DMS153 treated with DMSO at 0.1 percent for 48 hours (cell line): ENCODE data around the gene ZNF556.
"Not testable (repeated sequence)": the region's sequence is repeated elsewhere in the genome, so short reads cannot be mapped to it uniquely, and the experiment has no call there.

Experiments used
- DNase-seq: peaks from one replicate; lab custom pipeline; 2025; ENCODE audit not compliant: unreplicated experiment; lab: John Stamatoyannopoulos, UW

The ZNF556 gene

DNA sequence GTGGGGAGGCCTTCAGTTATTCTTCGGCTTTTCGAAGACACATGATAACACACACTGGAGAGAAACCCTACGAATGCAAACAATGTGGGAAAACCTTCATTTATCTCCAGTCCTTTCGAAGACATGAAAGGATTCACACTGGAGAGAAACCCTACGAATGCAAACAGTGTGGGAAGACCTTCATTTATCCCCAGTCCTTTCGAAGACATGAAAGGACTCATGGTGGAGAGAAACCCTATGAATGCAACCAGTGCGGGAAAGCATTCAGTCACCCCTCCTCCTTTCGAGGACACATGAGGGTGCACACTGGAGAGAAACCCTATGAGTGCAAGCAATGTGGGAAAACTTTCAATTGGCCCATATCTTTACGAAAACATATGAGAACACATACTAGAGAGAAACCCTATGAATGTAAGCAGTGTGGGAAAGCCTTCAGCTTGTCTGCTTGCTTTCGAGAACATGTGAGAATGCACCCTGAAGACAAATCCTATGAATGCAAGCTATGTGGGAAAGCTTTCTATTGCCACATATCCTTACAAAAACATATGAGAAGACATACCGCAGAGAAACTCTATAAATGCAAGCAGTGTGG, 14.0 kb upstream of the ZNF556 start:
- DNase-seq = no peak

DNA sequence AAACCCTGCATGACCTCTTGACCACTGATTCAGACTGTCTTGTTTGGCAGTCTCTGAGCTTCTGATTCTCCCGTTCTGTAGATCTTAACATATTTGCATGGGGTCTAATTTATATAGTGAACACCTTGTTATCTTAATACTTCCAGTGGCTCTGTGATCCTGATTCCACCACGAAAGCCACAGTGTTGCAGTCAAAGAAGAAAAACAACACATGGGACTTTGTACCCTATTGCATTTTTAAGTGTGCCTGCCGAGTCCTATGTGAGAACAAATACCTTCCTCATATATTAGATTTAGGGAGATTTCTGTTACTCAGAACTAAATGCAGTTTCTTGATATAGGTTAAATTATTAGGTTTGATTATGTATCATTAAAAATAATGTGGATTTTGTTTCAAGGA, 12.3 kb upstream of the ZNF556 start:
- DNase-seq = no peak

DNA sequence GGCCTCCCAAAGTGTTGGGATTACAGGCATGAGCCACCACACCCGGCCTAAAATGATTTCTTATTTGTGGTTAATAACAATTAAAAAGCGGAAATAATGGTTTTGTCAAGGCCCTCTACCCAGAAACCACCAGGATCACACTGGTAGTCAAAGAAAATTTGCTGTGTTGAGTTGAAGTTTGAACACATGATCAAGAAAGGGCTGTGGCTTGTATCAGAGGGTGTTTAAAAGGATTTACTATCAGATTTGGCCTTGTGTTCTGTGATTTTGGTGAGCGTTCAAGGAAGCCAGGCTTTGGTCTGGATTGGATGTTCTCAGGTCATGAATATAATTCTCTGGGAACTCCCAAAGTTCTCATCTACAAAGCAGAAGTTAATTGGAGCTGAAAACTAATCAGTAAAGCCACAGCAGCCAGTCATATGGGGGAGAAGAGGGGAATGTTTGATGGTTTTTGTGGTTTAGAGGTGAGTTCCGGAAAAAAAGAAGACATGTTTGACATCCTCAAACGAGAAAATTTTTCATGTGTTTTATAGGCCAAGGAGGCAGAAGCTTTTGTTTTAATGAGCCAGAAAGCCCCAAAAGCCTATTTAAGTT, 10.6 kb upstream of the ZNF556 start:
- DNase-seq = no peak

DNA sequence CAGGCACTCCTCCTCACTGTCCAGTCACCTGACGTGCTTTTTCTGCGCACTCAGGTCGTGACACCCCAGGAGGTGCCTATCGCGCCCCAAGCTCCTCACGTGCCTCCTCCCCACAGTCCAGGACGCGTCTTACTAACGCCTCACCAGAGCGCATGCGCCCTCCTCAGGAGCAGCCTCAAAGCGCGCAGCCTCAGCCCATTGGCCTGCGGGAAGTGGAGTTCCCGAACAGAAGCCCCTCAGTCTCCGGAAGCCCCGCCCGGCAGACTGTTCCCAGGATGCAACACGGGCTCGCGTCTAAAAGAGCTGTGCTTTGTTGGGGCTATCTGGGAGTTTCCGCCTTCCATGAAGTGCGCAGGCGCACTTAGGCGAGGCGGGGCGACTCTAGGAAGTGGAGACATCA, 8.3 kb upstream of the ZNF556 start:
- no peak for DNase-seq

DNA sequence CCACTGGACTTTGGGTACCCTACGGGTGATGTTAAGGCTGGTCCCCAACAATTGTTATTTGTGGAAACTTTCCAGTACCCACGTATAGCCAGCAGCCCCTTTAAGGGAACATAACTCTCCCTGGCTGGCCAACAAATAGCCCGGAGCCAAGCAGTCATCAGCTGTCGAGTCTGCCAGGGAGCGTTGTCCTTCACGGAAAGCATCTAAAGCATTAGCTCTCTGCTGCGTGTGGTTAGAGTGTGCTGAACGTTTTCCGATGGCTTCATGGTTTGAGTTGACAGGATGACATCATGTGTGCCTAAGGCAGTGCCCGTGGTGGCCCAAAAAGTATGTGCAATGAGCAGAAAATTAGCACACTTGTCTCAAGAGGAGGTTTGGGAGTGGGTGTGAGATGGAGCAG, 3.3 kb upstream of the ZNF556 start:
- no peak for DNase-seq

DNA sequence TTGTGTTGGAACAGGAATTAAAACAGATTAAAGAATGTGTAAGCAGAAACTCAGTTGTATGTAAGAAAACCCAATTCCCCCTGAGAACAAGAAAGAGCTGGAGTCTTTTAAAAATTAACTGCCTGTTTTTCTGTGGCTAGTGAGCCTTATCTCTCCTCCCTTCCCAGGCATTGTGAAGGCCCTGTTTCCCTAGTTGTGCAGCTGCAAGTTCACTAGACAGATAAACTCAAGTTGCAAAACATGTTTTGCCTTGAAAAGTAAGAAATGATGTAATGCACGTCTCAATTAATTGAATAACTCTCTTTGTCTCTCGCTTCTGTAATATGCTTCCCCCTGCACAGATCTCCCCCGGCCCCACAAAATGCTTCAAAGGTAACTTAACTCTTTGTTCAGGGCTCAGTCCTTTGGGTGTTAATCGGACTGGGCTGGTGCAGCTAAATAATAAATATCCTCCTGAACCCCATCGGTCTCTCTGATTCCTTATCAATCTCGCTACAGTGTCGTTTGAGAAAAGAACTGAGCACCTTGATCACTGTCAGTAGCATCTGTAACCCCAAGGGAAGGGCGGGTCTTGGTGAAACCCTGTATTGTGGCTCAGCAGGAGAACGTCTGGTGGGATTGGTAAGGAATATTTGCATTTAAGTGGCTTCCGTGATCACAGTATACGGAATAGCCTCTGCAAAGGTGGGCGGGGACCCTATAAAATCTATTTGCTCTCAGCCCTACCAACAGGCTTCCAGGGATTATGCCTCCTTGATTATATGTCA, 1.6 kb upstream of the ZNF556 start:
- DNase-seq = no peak

DNA sequence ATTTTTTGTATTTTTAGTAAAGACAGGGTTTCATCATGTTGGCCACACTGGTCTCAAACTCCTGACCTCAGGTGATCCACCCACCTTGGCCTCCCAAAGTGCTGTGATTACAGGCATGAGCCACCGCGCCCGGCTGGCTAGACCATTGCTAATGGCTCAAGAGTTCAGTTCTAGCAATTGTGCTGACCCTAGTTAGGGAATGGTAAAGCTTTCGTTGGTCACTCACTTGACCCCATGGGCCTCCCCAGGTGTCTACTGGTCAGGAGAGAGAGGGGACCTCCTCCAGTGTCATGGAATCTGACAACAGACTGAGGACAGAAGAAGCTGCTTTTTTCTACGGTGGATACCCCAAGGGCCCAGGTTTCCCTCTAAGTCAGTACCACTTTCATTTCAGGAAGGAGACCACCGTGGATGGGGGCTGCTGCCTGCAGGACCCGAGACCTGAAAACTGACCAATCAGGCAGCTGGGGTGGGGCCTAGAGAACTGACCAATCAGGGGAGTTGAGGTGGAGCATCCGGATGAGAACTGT, 575 bp upstream of the ZNF556 start:
- no peak for DNase-seq

DNA sequence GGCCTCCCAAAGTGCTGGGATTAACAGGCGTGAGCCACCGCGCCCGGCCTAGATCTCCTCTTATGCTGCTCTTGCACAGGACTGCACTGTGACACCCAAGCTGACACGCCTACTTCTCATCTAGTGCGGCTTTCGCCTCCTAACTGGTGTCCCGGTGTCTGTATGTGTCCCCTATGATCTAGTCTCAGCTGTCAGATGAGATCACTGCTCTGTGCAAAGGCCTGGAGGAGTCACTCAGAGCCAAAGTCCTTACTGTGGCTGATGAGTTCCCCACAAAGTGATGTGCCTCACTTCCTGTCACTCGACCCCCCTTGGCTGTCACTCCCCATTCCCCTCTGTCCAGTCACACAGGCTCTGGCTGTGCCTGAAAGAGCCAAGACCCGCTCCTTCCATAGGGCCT, 2.5 kb downstream of the ZNF556 start:
- no peak for DNase-seq

DNA sequence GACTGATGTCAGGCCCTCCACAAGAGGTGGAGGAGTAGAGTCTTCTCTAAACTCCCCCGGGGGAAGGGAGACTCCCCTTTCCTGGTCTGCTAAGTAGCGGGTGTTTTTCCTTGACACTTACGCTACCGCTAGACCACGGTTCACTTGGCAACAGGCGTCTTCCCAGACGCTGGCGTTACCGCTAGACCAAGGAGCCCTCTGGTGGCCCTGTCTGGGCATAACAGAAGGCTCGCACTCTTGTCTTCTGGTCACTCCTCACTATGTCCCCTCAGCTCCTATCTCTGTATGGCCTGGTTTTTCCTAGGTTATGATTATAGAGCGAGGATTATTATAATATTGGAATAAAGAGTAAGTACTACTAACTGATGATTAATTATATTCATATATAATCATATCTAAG, 5.0 kb downstream of the ZNF556 start:
- not testable (repeated sequence) for DNase-seq

DNA sequence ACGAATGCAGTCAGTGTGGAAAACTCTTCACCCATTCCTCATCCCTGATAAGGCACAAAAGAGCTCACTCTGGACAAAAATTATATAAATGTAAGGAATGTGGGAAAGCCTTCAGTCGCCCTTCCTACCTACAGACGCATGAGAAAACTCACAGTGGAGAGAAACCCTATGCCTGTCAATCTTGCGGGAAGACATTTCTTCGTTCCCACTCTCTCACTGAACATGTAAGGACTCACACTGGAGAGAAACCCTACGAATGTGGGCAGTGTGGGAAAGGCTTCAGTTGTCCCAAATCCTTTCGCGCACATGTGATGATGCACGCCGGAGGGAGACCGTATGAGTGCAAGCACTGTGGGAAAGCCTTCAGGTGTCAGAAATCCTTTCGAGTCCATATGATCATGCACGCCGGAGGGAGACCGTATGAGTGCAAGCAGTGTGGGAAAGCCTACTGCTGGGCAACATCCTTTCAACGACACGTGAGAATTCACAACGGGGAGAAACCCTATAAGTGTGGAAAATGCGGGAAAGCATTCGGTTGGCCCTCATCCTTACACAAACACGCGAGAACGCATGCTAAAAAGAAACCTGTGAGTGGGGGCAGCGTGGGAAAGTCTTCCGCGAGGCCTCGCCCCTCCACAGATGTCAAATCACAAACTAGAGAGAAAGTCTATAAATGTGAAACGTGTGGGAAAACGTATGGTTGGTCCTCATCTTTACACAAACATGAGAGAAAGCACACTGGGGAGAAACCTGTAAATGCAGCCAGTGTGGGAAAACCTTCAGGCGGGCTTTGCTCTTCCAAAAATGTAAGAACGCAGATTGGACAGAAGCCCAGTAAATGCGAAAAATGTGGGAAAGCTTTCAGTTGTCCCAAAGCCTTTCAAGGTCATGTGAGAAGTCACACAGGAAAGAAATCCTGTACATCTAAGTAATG, 10.5 kb downstream of the ZNF556 start:
- no peak for DNase-seq

DNA sequence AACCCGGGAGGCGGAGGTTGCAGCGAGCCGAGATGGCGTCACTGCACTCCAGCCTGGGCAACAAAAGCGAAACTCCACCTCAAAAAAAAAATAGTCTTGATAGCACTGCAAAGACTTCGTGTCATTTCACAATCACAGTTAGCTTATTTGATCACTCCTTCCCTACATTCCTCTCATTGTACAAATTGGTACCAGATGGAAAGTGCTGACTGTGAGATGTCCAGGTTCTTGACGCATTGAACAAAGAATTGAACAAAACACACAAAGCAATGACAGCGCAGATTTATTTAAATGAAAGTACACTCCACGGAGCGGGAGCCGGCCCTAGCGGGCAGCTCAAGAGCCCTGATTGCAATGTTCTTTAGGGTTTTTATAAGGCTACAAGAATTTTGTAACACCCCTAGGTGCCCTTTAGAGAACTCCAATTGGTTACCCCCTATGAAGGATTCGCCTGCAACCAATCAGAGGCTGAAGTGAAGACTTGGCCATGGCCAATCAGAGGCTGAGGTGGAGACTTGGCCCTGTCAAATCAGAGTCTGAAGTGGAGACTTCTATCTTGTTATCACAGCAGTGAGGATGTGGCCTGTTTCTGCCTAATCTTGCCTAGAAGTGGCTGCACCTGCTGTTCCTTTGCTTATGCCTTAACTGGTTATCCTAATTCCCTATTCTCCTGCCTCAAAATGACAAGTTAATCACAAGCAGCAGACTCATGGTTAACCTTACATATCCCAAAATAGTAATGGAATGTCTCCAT, 16.7 kb downstream of the ZNF556 start:
- DNase-seq = no peak

DNA sequence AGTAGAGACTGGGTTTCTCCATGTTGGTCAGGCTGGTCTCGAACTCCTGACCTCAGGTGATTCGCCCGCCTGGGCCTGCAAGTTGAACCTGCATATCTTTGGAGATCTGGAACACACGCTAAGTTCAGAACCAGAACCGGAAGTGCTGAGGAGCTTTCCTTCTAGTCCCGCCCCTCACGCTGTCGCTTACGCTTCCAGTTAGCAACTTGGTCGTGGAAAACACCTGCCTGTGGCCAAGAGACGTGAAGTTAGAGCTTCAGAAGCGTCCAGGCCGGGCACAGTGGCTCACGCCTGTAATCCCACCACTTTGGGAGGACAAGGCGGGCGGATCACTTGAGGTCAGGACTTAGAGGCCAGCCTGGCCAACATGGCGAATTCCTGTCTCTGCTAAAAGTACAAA, 18.6 kb downstream of the ZNF556 start:
- DNase-seq = no peak

DNA sequence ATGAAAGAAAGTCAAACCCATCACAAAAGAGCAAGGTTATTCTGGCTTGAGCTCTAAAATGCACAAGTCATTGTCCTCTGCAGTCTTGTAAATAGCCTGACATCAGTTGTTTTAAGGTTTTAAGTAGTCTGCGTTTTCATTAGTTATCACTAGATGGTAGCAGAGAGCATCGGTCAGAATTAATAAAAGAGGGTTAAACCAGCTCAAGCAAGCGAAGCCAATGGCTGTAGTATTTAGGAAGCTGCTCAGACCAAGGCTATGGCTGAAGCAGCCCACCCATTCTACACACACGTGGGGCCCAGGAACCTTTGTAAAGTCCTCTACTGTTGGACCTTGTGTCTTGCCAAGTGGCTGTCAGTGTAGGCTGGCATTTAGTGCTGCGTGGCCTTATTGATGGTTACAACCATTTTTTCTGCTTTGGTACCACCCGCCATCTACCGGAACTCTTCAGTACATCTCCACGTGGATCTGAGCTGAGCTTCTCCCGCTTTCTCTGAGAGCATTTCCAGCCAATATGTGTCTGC, 20.3 kb downstream of the ZNF556 start:
- peak; percentile 58 for DNase-seq

DNA sequence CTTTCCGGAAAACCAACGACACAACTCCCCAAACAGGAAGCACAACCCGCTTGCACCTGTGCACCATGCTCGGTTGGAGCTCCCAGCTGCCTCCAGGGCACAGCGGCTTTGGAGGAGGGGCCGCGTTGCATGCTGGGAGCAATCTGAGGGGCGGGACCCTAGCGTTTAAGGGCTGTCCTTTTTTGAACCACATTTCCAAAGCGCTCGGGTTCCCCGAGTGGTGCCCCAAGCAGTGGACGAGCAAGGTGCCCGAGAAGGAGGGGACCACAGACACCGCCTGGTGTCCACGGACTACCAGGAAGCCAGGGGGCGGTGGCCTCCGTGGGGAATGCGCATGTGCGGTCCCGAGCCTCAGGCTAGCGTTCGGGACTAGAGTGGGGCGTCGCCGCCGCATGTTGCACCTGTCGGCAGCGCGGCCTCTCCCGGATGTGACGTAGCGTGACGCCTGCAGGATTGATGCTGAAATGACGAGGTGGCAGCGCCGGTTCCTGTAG, 21.6 kb downstream of the ZNF556 start:
- no peak for DNase-seq

DNA sequence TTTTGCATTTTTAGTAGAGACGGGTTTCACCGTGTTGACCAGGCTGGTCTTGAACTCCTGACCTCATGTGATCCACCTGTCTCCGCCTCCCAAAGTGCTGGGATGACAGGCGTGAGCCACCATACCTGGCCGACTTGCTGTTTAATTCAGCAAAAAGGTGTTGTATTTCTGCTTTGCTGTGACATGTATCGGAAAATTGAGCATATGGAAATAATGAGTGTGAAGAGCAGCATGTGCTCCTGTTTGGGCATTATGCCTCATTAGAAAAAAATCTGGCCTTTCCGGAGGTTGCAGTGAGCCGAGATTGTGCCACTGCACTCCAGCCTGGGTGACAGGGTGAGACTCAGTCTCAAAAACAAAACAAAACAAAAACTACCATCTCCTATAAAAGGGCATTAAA, 23.4 kb downstream of the ZNF556 start:
- DNase-seq = not testable (repeated sequence)

DNA sequence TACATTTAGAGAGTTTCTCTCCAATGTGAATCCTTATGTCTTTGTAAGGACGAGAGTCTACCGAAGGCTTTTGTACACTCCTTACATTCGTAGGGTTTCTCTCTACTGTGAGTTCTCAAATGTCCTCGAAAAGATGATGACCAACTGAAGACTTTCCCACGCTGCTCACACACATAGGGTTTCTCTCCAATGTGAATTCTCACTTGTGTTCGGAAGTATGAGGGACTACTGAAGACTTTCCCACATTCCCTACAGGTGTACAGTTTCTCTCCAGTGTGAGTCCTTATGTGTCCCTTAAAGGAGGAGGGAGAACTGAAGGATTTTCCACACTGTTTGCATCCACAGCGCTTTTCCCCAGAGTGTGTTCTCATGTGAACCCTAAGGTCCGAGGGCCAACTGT, 29.6 kb downstream of the ZNF556 start:
- no peak for DNase-seq

DNA sequence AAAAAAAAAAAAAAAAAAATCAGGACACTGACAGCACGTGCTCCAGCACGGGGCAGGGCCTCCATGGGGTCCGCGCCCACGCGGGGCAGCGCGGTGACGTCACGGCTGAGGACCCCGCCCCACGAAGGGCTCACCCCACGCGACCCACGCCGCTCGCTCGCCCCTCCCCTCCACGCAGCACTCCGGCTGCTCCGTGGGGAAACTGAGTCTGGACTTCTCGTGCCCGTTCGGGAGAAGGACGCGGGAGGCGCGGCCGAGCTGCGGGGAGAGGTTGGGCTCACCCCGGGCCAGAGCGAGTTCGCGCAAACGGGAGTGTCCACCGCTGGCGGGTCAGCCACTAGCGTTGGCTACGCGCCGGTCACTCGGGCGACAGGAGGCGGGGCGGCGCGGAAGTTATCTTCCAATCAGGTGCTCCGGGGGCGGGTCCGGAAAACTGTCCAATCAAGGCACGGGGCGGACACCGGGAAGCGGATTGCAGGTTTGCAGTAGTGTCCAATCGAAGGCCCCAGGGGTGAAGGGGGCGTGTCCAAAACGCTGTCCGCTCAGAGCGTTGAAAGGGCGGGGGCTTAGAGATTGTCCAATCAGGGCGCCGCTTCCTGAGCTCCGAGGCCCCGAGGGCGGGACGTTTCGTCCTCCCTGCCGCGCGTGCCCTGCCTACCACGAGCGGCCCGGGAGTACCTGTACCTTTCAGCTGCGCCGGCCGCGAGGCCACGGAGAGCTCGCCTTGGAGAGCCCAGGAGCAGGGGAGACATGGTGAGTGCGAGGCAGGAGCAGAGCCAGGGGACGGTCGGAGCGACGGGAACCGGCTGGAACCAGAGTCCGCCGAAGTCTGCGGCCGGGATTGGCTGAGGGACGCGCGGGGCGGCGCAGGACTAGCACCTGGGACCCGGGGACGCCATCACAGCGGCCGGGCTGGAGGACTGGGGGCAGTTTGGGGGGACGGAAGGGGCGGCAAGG, 33.4 kb downstream of the ZNF556 start, which contains the start of gene ZNF57:
Gene ZNF57 (plus strand): TSS at position 633 of the 957 bp plus-strand sequence. CDS start 118 bp downstream, at position 751.
- peak; percentile 95 for DNase-seq

DNA sequence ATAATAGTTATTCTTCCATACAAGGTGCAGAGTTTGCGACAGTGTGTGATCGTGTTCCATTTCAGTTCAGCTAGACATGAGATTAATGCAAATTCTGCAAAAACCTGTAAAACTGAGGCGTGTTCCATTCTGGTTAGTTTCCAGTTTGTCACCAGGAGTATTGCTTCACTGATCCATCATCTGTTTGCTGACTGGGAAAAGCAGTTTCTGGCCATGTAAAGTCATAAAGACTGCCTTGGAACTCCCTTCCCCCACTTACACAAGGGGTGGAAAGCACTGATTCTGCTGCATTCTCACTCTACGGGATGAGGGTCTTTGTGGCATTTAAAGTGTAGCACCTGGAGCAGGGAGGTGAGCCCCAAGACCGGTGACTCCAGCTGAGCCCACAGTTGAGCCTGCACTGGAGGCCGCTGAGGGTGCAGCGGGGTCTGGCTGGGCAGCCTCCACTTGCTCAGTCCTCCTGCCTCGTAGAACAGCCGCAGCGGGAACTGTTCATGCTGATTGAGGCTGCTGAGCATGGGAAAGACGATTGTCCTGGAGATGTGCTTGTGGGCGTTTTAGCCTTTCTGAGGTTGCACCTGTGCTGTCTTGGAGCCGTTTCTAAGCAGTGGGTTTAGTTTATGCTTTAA, 35.6 kb downstream of the ZNF556 start:
- DNase-seq = no peak
